GM20000 (cell line): Measurements from ENCODE around the gene MT4.

Experiments used
- DNase-seq: peaks from one replicate; pipeline ENCODE4 v3.0.0; 2012; ENCODE audit warnings: low spot score
- TF ChIP-seq, protein P1 (sequence below): IDR thresholded peaks from 2 replicates; pipeline ENCODE4 v1.5.1; 2012; ENCODE audit warnings: mild to moderate bottlenecking, control low read depth; ENCODE audit errors: extremely low read depth, missing control alignments

The MT4 gene

DNA sequence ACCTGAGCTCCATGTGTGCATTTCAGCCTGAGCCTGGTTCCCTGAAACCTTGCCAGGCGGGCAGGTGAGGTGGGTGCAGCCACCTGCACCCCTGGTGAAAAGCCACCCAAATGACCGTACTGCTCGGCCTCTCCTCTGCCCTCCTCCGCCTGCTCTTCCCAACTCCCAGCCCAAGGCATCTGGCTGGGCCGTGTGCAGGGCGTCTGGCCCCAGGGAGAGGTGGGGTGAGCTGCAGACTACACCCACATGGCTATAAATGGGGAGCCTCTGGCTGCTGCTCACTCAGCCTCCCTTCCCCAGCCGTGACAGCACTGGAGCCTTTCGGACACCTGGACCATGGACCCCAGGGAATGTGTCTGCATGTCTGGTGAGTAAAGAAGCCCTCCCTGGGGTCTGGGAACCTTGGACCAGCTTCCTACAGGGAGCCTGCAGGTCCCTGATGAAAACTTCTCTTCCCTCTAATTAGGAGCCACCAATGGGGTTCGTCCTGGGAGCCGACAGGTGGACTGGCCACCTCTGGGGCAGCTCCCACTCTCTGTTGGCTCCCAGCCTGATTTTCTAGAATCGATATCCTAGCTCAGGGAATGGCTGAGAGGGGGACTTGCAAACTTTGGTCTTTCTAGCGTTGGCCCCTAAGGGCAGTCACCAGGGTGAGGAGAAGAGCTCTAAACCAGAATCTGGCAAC lies at the start of gene MT4:
TSS of gene MT4 (plus strand) at position 281 of the 685 bp plus-strand sequence. CDS start at position 337, 56 bp downstream.
- TF ChIP-seq, protein P1, sequence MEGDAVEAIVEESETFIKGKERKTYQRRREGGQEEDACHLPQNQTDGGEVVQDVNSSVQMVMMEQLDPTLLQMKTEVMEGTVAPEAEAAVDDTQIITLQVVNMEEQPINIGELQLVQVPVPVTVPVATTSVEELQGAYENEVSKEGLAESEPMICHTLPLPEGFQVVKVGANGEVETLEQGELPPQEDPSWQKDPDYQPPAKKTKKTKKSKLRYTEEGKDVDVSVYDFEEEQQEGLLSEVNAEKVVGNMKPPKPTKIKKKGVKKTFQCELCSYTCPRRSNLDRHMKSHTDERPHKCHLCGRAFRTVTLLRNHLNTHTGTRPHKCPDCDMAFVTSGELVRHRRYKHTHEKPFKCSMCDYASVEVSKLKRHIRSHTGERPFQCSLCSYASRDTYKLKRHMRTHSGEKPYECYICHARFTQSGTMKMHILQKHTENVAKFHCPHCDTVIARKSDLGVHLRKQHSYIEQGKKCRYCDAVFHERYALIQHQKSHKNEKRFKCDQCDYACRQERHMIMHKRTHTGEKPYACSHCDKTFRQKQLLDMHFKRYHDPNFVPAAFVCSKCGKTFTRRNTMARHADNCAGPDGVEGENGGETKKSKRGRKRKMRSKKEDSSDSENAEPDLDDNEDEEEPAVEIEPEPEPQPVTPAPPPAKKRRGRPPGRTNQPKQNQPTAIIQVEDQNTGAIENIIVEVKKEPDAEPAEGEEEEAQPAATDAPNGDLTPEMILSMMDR, result no peak
- no peak for DNase-seq

DNA sequence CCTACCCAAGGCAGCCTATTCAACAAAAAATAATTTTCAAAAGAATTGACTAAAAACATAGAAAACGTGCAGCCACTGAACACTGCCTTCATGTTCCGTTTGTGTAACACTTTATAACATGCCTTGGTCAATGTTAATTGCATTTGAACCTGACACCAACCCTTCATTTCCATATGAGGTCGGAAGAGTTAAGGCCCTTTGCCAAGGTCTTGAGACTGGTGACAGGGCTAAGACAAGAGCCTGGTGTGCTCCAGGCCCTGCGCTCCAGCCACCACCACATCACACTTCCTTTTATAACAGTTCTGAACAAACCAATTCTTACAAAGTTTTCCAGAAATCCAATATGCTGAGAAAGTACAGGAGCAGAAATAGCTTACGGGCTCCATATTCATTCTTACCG lies 49.2 kb upstream of the MT4 start:
- TF ChIP-seq, protein P1, result no peak

DNA sequence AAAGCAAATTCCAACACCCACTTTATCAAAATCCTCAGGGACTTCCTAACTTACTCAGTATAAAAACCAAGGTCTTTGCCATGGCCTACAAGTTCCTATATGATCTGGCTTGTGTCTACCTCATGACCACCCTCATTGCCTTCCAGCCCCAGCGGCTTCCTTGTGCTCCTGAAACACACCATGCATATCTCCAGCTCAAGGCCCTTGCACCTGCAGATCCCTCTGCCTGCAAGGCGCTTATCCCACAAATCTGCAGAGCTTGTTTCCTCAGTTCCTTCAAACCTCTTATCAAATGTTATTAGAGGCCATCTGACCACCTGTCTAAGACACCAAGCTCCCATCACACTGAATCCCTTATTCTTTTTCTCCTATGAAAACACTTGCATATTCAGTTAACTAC lies 47.7 kb upstream of the MT4 start:
- no peak for DNase-seq
- TF ChIP-seq, protein P1, result no peak

More for the DNA sequence above, 49.2 kb upstream of the MT4 start:
- DNase-seq, result no peak

DNA sequence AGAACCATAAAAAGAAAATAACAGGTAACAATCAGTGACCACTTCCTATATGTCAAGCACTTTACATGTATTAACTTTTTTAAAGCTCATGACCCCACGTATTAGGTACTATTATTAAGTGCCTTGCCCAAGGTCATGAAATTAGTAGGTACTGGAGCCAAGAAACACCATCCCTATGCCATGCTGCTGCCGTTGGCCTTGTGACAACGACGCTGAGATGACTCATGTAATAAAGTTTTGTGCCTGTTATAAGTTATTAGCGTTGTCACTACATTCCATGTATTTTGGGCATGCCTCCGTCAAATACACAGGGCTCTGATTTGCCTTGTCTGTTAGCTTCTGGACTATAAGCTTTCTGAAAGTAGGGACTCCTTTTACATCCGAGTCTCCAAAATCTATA lies 46.4 kb upstream of the MT4 start:
- TF ChIP-seq, protein P1, result no peak
- DNase-seq, result no peak

DNA sequence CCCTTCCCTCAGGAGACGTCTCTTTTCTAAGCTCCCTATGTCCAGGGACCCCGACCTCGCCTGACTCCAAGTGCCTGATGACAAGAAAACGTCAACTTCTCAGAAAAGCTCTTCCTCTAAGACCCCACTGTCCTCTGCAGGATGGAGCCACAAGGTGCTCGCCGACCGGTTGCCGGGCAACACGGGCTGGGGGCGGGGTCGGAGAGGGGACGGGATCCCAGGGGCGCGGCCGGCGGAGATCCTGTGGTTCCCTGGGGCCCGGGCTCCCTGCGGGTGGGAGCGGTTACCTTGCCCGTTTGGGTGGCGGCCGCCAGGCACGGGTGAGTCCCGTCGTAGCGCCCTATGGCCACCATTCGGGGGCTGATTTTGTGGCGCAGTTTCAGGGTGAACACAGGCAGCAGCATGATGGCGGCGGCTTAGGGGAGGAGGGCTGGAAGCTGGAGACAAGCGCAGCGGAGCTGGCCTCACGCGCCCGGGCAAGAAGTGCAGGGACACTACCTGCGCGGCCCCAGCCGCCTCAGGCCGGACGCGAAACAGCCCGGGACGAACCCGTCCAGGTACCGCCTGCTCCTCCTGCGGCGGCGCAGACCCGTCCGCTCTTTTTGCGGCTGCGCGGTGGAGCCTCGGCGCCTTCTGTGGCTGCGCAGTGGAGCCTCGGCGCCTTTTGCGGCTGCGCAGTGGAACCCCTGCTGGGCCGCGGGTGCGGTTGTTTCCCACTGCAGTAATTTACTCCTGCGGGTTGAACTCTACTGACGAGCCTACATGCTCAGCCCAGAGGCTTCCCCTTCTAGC lies 45.2 kb upstream of the MT4 start, which contains the start of gene BBS2:
TSS of gene BBS2 (minus strand) at position 566 of the 792 bp plus-strand sequence. CDS start at position 404, 162 bp downstream.
- TF ChIP-seq, protein P1, result no peak
- peak; percentile 94 for DNase-seq

DNA sequence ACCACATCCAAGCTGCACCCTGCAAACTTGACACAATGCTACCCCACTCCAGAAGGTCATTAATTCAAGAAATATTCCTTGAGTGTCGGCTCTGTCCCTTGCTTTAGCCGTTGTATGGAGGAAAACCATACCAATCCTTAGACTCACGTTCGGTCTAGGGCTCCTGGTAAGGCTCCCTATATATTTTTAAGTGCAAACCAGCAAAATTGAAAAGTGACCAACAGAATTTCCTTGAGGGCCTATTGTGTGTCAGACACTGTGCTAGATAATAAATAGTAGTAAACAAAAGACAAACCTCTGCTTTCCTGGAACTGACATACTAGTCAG lies 44.7 kb upstream of the MT4 start:
- TF ChIP-seq, protein P1, result no peak
- DNase-seq, result no peak

DNA sequence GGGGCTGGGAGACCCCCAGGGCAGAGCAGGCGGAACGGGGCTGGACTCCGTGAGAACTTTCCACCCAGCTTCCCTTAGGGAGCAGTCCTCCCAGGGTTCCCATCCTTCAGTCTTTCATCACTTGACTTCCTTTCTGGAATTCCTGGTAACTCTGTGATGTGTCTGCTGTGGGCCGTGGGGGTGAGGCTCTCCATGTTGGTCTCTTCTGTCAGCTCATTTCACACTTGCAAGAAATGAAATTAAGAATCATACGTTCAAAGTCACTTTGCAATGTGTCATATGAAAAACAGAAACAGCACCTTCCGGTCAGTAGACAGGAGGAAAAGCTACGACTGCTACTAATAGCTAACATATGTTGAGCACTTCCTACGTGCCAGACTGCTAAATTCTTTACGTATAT lies 39.6 kb upstream of the MT4 start:
- DNase-seq, result no peak
- TF ChIP-seq, protein P1, result no peak
